HepG2 (cell line): ENCODE results near the gene GNA15. TPM values are rescaled to one million over a fixed set of nuclear protein-coding genes. Genes with fewer than 3 reads are reported as not detected.

ENCODE experiments used
- ATAC-seq: fragments of 200-7000 bp; cut with Tn5 transposase; 3 replicates; pipeline ENCODE4 v1.9.1; 2020; ENCODE audit warnings: mild to moderate bottlenecking, moderate library complexity
- BruUV-seq: library from RNA; stranded (reverse); fragments of 400-500 nt; replicated peaks from 2 replicates; lab custom pipeline; 2021; lab: Mats Ljungman, UMichigan
- CTCF ChIA-PET: fragments of 300-600 bp; formaldehyde crosslinking; extraction: SDS; loops from one replicate; lab custom pipeline; 2021; ENCODE audit warnings: low total read pairs, inconsistent platforms, low intra/inter-chr PET ratio; lab: Yijun Ruan, JAX
- POLR2A ChIA-PET: fragments of 350-600 bp; sonication (Branson Sonifier 250); formaldehyde crosslinking; loops from one replicate; lab custom pipeline; 2020; ENCODE audit warnings: antibody characterized with exemption, inconsistent platforms; lab: Yijun Ruan, JAX
- DNase-seq: peaks from one replicate; pipeline ENCODE4 v3.0.0-alpha.2; 2015; ENCODE audit warnings: low spot score
- FAIRE-seq: peaks from 3 replicates; lab custom pipeline; 2011; peaks lifted over from hg19 to GRCh38; lab: Jason Lieb, UNC
- H2AFZ ChIP-seq: one replicate; pipeline ENCODE4 v1.6.1; 2011; ENCODE audit warnings: low read length, inconsistent platforms
- H3K27ac ChIP-seq: fragments of 300-600 bp; 3 replicates; pipeline ENCODE4 v1.8.0; 2011; ENCODE audit warnings: mixed run types, mild to moderate bottlenecking, mixed read lengths, low read length, inconsistent platforms; ENCODE audit not compliant: insufficient read depth; ENCODE audit errors: extremely low read length
- H3K27me3 ChIP-seq, 2 experiments: fragments of 200-600 bp in 1 of 2; 2 replicates in 1 of 2; 3 replicates in 1 of 2; pipeline versions ENCODE4 v1.6.0 to v1.8.0; 2011; ENCODE audit warnings: low read length in 2 of 2, mild to moderate bottlenecking in 2 of 2, moderate library complexity in 2 of 2, inconsistent platforms in 1 of 2; ENCODE audit not compliant: insufficient read depth in 2 of 2, control insufficient read depth in 1 of 2
- H3K36me3 ChIP-seq, 2 experiments: fragments of 200-600 bp in 1 of 2; replicated peaks in 1 of 2; 2 replicates in 1 of 2; 3 replicates in 1 of 2; pipeline versions ENCODE4 v1.5.1 to v1.8.0; 2011; ENCODE audit warnings: low read length in 2 of 2, inconsistent platforms in 1 of 2; ENCODE audit not compliant: insufficient read depth in 2 of 2, control insufficient read depth in 1 of 2
- H3K4me1 ChIP-seq: 2 replicates; pipeline ENCODE4 v1.5.1; 2012; ENCODE audit warnings: low read length, inconsistent platforms; ENCODE audit not compliant: insufficient read depth
- H3K4me2 ChIP-seq: 2 replicates; pipeline ENCODE4 v1.6.0; 2011; ENCODE audit warnings: low read depth, low read length, inconsistent platforms
- H3K4me3 ChIP-seq, 3 experiments: fragments of 200-600 bp in 1 of 3; sonication (generic), shearing (Covaris generic) in 1 of 3; replicated peaks in 1 of 3; 2 replicates each; pipeline ENCODE4 v1.5.1; 2011 to 2016; ENCODE audit warnings: low read length in 3 of 3, inconsistent platforms in 2 of 3, low read depth in 2 of 3, mild to moderate bottlenecking in 2 of 3, control low read depth in 1 of 3, mixed read lengths in 1 of 3; ENCODE audit not compliant: insufficient read depth in 1 of 3
- H3K79me2 ChIP-seq: one replicate; pipeline ENCODE4 v1.6.1; 2011; ENCODE audit warnings: low read length, inconsistent platforms; ENCODE audit not compliant: insufficient read depth
- H3K9ac ChIP-seq: 2 replicates; pipeline ENCODE4 v1.6.0; 2011; ENCODE audit warnings: mild to moderate bottlenecking, low read depth, low read length, inconsistent platforms; ENCODE audit not compliant: insufficient read depth
- H3K9me3 ChIP-seq: 2 replicates; pipeline ENCODE4 v1.5.1; 2012; ENCODE audit warnings: mild to moderate bottlenecking, low read length
- H4K20me1 ChIP-seq: 2 replicates; pipeline ENCODE4 v1.6.0; 2011; ENCODE audit warnings: inconsistent platforms, mild to moderate bottlenecking, low read length, moderate library complexity; ENCODE audit not compliant: insufficient read depth
- AKAP8 ChIP-seq: sonication (generic); formaldehyde crosslinking; IDR thresholded peaks from 2 replicates; pipeline ENCODE4 v1.5.1; 2020; ENCODE audit warnings: mild to moderate bottlenecking, missing genetic modification reagents
- ARNTL ChIP-seq: sonication (generic); formaldehyde crosslinking; IDR thresholded peaks from 2 replicates; pipeline ENCODE4 v1.4.0; 2020; ENCODE audit warnings: mild to moderate bottlenecking, missing genetic modification reagents
- BRF2 ChIP-seq: sonication (generic); formaldehyde crosslinking; IDR thresholded peaks from 2 replicates; pipeline ENCODE4 v1.8.1; 2022; ENCODE audit warnings: mild to moderate bottlenecking, missing genetic modification reagents
- CAMTA2 ChIP-seq: sonication (generic); formaldehyde crosslinking; IDR thresholded peaks from 2 replicates; pipeline ENCODE4 v1.4.0; 2020; ENCODE audit warnings: mild to moderate bottlenecking, missing genetic modification reagents, borderline replicate concordance
- ELK4 ChIP-seq: sonication (generic); formaldehyde crosslinking; IDR thresholded peaks from 2 replicates; pipeline ENCODE4 v1.9.0; 2021; ENCODE audit warnings: missing genetic modification reagents, borderline replicate concordance
- KAT2B ChIP-seq: fragments of 150-350 bp; IDR thresholded peaks from 2 replicates; pipeline ENCODE4 v1.6.1; 2014; ENCODE audit warnings: low read depth, low read length, borderline replicate concordance
- KLF9 ChIP-seq: IDR thresholded peaks from 2 replicates; pipeline ENCODE4 v1.6.1; 2016; ENCODE audit warnings: low read depth
- MAFG ChIP-seq: sonication (generic); formaldehyde crosslinking; IDR thresholded peaks from 2 replicates; pipeline ENCODE4 v1.5.1; 2020; ENCODE audit warnings: mild to moderate bottlenecking, missing genetic modification reagents
- NBN ChIP-seq: fragments of 450-650 bp; conservative IDR thresholded peaks from 2 replicates; pipeline ENCODE4 v1.6.1; 2017
- SATB2 ChIP-seq: sonication (generic); formaldehyde crosslinking; IDR thresholded peaks from 2 replicates; pipeline ENCODE4 v1.5.0; 2020; ENCODE audit warnings: missing genetic modification reagents
- SKI ChIP-seq: fragments of 450-650 bp; IDR thresholded peaks from one replicate; pipeline ENCODE4 v1.6.1; 2018; ENCODE audit warnings: mild to moderate bottlenecking; ENCODE audit not compliant: partially characterized antibody
- ZKSCAN1 ChIP-seq: fragments of 150-350 bp; IDR thresholded peaks from 2 replicates; pipeline ENCODE4 v1.6.1; 2014; ENCODE audit warnings: low read length
- ZMYM3 ChIP-seq: sonication (generic); formaldehyde crosslinking; IDR thresholded peaks from 2 replicates; pipeline ENCODE4 v1.5.1; 2020; ENCODE audit warnings: mild to moderate bottlenecking, missing genetic modification reagents
- ZNF121 ChIP-seq: sonication (generic); formaldehyde crosslinking; IDR thresholded peaks from 2 replicates; pipeline ENCODE4 v1.5.0; 2020; ENCODE audit warnings: mild to moderate bottlenecking, missing genetic modification reagents
- ZNF329 ChIP-seq: sonication (generic); formaldehyde crosslinking; IDR thresholded peaks from 2 replicates; pipeline ENCODE4 v1.9.0; 2021; ENCODE audit warnings: low read depth, mild to moderate bottlenecking, missing genetic modification reagents
- ZNF557 ChIP-seq: sonication (generic); formaldehyde crosslinking; IDR thresholded peaks from 2 replicates; pipeline ENCODE4 v1.4.0; 2020; ENCODE audit warnings: missing genetic modification reagents
- ZNF790 ChIP-seq: sonication (generic); formaldehyde crosslinking; IDR thresholded peaks from 2 replicates; pipeline ENCODE4 v1.8.0; 2022; ENCODE audit warnings: missing genetic modification reagents, mild to moderate bottlenecking, borderline replicate concordance
- WGBS: methylation state at CpG from one replicate; pipeline ENCODE4 v1.1.6; 2017; ENCODE audit warnings: low lambda C conversion rate; 5-methylcytosine and 5-hydroxymethylcytosine counted together
- in situ Hi-C: cut with HindIII; loops from 2 replicates; pipeline ENCODE4 v1.10.0; 2017; ENCODE audit warnings: low pct_unique_long_range_greater_than_20kb; ENCODE audit not compliant: extremely low pct_ligation_motif_present
- intact Hi-C: fragments of 100-400 bp; cut with micrococcal nuclease; formaldehyde crosslinking; loops from one replicate; pipeline ENCODE4 v1.10.0; 2022; ENCODE audit not compliant: unreplicated experiment
- polyA plus RNA-seq, 8 experiments: library from polyadenylated mRNA; depleted of rRNA in 3 of 8; stranded (reverse) in 7 of 8; unstranded in 1 of 8; fragments of >200 nt; fragmentation: Illumina TruSeq in 4 of 8; extraction: Trizol in 4 of 8; gene quantifications; 2 replicates each; pipeline versions ENCODE4 v1.2.1 to v1.2.3, GENCODE V29; 2011 to 2016; ENCODE audit warnings: low read depth in 4 of 8, missing spikeins in 1 of 8, mixed read lengths in 1 of 8; ENCODE audit not compliant: insufficient read depth in 1 of 8
- total RNA-seq, 5 experiments: library from RNA; depleted of rRNA; stranded (reverse); fragments of >200 nt; fragmentation: Illumina TruSeq; extraction: Trizol; gene quantifications; 2 replicates each; pipeline ENCODE4 v1.2.3, GENCODE V29; 2016; ENCODE audit warnings: low read depth in 1 of 5

The GNA15 gene
- total and polyA plus RNA-seq, 2 of the 13 experiments (the other 11 are each of a cell fraction or from before 2014, with no cell fraction given): not detected

- Histone ChIP-seq H3K79me2 (peaks cover 35% of the 10 kb centered on the region), H3K4me1 (peaks cover 22% of the 10 kb centered on the region), H4K20me1 (peaks cover 22% of the 10 kb centered on the region; the same call in 1 of the 2 replicates), H3K9ac (no peak overlapping the region), H2AFZ (no peak overlapping the region), H3K9me3 (no peaks in the 10 kb centered on the region), H3K36me3 (peaks cover 5 to 25% of the 10 kb centered on the region in 2 experiments; a peak in 4 of 5 replicates), H3K4me2 (no peak overlapping the region), H3K27me3 (no peaks in the 10 kb centered on the region), H3K4me3 (no peak overlapping the region), H3K27ac (no peak overlapping the region)
- ChIA-PET CTCF (no interaction called here), POLR2A (no interaction called here)
- no TSS peak for BruUV-seq
- TF ChIP-seq SATB2 (no peak), ARNTL (CRISPR knock-in tag) (no peak), CAMTA2 (CRISPR knock-in tag) (no peak), SKI (no peak), BRF2 (CRISPR knock-in tag) (no peak), NBN (no peak), MAFG (CRISPR knock-in tag) (no peak), KAT2B (no peak), ZNF329 (CRISPR knock-in tag) (no peak), ZNF790 (CRISPR knock-in tag) (no peak), KLF9 (no peak), ZNF121 (CRISPR knock-in tag) (no peak), ZNF557 (CRISPR knock-in tag) (no peak), ZMYM3 (no peak), ZKSCAN1 (no peak), ELK4 (CRISPR knock-in tag) (no peak), AKAP8 (CRISPR knock-in tag) (no peak)
- FAIRE-seq: no peak
- 95% methylated on average over 23 of the region's 37 CpGs for WGBS
- ATAC-seq: no peak
- no peak for DNase-seq
- intact Hi-C loops: no loop called here
- in situ Hi-C loops: no loop called here
Observed at GRCh38 chr19:3110126-3110825, 25.6 kb upstream of the GNA15 start.
